HEK293 (cell line): ENCODE data around the gene DNAJC27.
A peak's percentile ranks its signal among the peaks of the same experiment; 100 is the strongest.

Experiments used
- CTCF ChIA-PET: fragments of 350-600 bp; formaldehyde crosslinking; extraction: SDS; loops from one replicate; lab custom pipeline; 2021; ENCODE audit warnings: antibody characterized with exemption; lab: Yijun Ruan, JAX
- POLR2A ChIA-PET: fragments of 300-600 bp; formaldehyde crosslinking; extraction: SDS; loops from one replicate; lab custom pipeline; 2020; ENCODE audit warnings: antibody characterized with exemption, inconsistent platforms; lab: Yijun Ruan, JAX
- H3K27ac ChIP-seq: fragments of 200-500 bp; sonication (Bioruptor generic); 2 replicates; pipeline ENCODE4 v1.5.1; 2014; ENCODE audit warnings: low read depth, low read length, control low read depth, inconsistent platforms; ENCODE audit errors: extremely low read depth
- H3K36me3 ChIP-seq, 2 experiments: fragments of 200-500 bp in 1 of 2; sonication (Bioruptor generic) in 1 of 2; 1 replicate in 1 of 2; 2 replicates in 1 of 2; pipeline ENCODE4 v1.5.1; 2014 to 2017; ENCODE audit warnings: inconsistent platforms in 2 of 2, low read length in 2 of 2; ENCODE audit not compliant: control insufficient read depth in 2 of 2, insufficient read depth in 1 of 2
- H3K4me1 ChIP-seq: fragments of 200-500 bp; sonication (Bioruptor generic); 2 replicates; pipeline ENCODE4 v1.5.1; 2014; ENCODE audit warnings: mild to moderate bottlenecking, low read length, inconsistent platforms; ENCODE audit not compliant: control insufficient read depth, insufficient read depth
- H3K4me3 ChIP-seq: 2 replicates; pipeline ENCODE4 v1.5.1; 2011; ENCODE audit warnings: low read depth, mild to moderate bottlenecking, control low read depth, low read length, moderate library complexity
- H3K9me3 ChIP-seq: fragments of 200-500 bp; sonication (Bioruptor generic); 2 replicates; pipeline ENCODE4 v1.5.1; 2014; ENCODE audit warnings: low read depth, low read length, inconsistent platforms; ENCODE audit not compliant: control insufficient read depth, insufficient read depth
- FEZF1 ChIP-seq: fragments of 450-650 bp; formaldehyde crosslinking; IDR thresholded peaks from 2 replicates; pipeline ENCODE4 v1.5.1; 2016; ENCODE audit warnings: missing biosample characterization, missing genetic modification characterization
- IKZF3 ChIP-seq: fragments of 450-650 bp; IDR thresholded peaks from 2 replicates; pipeline ENCODE4 v1.5.0; 2018; ENCODE audit warnings: missing biosample characterization, mild to moderate bottlenecking, missing genetic modification characterization, moderate library complexity
- MEIS1 ChIP-seq: sonication (generic); formaldehyde crosslinking; IDR thresholded peaks from 2 replicates; pipeline ENCODE4 v1.8.1; 2022; ENCODE audit warnings: missing genetic modification reagents, mild to moderate bottlenecking, borderline replicate concordance
- OVOL3 ChIP-seq: fragments of 450-650 bp; formaldehyde crosslinking; IDR thresholded peaks from 2 replicates; pipeline ENCODE4 v1.5.1; 2016; ENCODE audit warnings: missing biosample characterization, missing genetic modification characterization
- SCRT1 ChIP-seq: fragments of 450-650 bp; formaldehyde crosslinking; IDR thresholded peaks from 2 replicates; pipeline ENCODE4 v1.5.1; 2016; ENCODE audit warnings: missing biosample characterization, missing genetic modification characterization, borderline replicate concordance
- SP3 ChIP-seq: fragments of 450-650 bp; formaldehyde crosslinking; IDR thresholded peaks from 2 replicates; pipeline ENCODE4 v1.5.1; 2016; ENCODE audit warnings: missing biosample characterization, missing genetic modification characterization
- ZBTB10 ChIP-seq: fragments of 450-650 bp; formaldehyde crosslinking; IDR thresholded peaks from 2 replicates; pipeline ENCODE4 v1.5.1; 2016; ENCODE audit warnings: missing biosample characterization, missing genetic modification characterization
- ZBTB21 ChIP-seq: fragments of 450-650 bp; formaldehyde crosslinking; IDR thresholded peaks from 2 replicates; pipeline ENCODE4 v1.5.1; 2017; ENCODE audit warnings: missing biosample characterization, missing genetic modification characterization
- ZNF133 ChIP-seq: fragments of 450-650 bp; formaldehyde crosslinking; IDR thresholded peaks from 2 replicates; pipeline ENCODE4 v1.5.1; 2016; ENCODE audit warnings: missing biosample characterization, missing genetic modification characterization
- ZNF140 ChIP-seq: fragments of 450-650 bp; formaldehyde crosslinking; IDR thresholded peaks from 2 replicates; pipeline ENCODE4 v1.5.1; 2016; ENCODE audit warnings: missing biosample characterization, missing genetic modification characterization
- ZNF169 ChIP-seq: fragments of 450-650 bp; formaldehyde crosslinking; IDR thresholded peaks from 2 replicates; pipeline ENCODE4 v1.5.1; 2016; ENCODE audit warnings: missing biosample characterization, missing genetic modification characterization
- ZNF239 ChIP-seq: fragments of 450-650 bp; formaldehyde crosslinking; IDR thresholded peaks from 2 replicates; pipeline ENCODE4 v1.5.1; 2016; ENCODE audit warnings: missing biosample characterization, missing genetic modification characterization
- ZNF248 ChIP-seq: fragments of 450-650 bp; formaldehyde crosslinking; IDR thresholded peaks from 2 replicates; pipeline ENCODE4 v1.5.1; 2017; ENCODE audit warnings: missing biosample characterization, missing genetic modification characterization
- ZNF354C ChIP-seq: fragments of 450-650 bp; formaldehyde crosslinking; IDR thresholded peaks from 2 replicates; pipeline ENCODE4 v1.5.1; 2016; ENCODE audit warnings: missing biosample characterization, missing genetic modification characterization, low read depth, borderline replicate concordance
- ZNF398 ChIP-seq: fragments of 450-650 bp; formaldehyde crosslinking; IDR thresholded peaks from 2 replicates; pipeline ENCODE4 v1.5.1; 2017; ENCODE audit warnings: missing biosample characterization, missing genetic modification characterization
- ZNF449 ChIP-seq: fragments of 450-650 bp; formaldehyde crosslinking; IDR thresholded peaks from 2 replicates; pipeline ENCODE4 v1.5.1; 2017; ENCODE audit warnings: missing biosample characterization, mild to moderate bottlenecking, missing genetic modification characterization, moderate library complexity
- ZNF513 ChIP-seq: fragments of 450-650 bp; IDR thresholded peaks from 2 replicates; pipeline ENCODE4 v1.5.1; 2018; ENCODE audit warnings: missing biosample characterization, missing genetic modification characterization
- ZNF514 ChIP-seq: fragments of 450-650 bp; formaldehyde crosslinking; IDR thresholded peaks from 2 replicates; pipeline ENCODE4 v1.5.1; 2016; ENCODE audit warnings: missing biosample characterization, missing genetic modification characterization
- ZNF596 ChIP-seq: fragments of 450-650 bp; IDR thresholded peaks from 2 replicates; pipeline ENCODE4 v1.5.0; 2018; ENCODE audit warnings: missing biosample characterization, mild to moderate bottlenecking, missing genetic modification characterization, moderate library complexity
- ZNF658 ChIP-seq: fragments of 450-650 bp; formaldehyde crosslinking; IDR thresholded peaks from 2 replicates; pipeline ENCODE4; 2016; ENCODE audit warnings: missing biosample characterization, missing genetic modification characterization
- ZNF660 ChIP-seq: fragments of 450-650 bp; IDR thresholded peaks from 2 replicates; pipeline ENCODE4 v1.5.1; 2018; ENCODE audit warnings: missing biosample characterization, mild to moderate bottlenecking, missing genetic modification characterization
- ZNF768 ChIP-seq: fragments of 450-650 bp; formaldehyde crosslinking; IDR thresholded peaks from 2 replicates; pipeline ENCODE4 v1.5.1; 2018; ENCODE audit warnings: missing biosample characterization, mild to moderate bottlenecking, missing genetic modification characterization
- ZSCAN23 ChIP-seq: fragments of 450-650 bp; formaldehyde crosslinking; IDR thresholded peaks from 2 replicates; pipeline ENCODE4 v1.5.1; 2016; ENCODE audit warnings: missing biosample characterization, missing genetic modification characterization

DNAJC27 gene

DNA sequence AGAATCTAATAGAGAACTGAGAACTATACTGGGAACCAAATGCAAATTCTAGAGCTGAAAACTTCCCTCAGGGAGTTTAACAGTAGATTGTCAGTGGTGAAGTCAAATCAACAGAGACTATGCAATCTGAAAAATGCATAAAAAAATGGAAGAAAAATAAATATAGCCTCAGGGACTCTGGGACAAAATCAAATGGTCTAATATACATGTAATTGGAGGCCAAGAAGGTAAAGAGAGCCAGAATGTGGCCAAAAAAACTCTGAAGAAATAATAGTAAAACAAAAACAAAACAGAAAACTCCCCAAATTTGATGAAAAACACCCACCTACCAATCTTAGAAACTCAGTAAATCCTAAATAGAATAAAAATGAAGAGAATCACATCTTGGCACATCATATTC, 16.5 kb downstream of the DNAJC27 start:
- Histone ChIP-seq H3K36me3 (peaks cover 45 to 93% of the 10 kb centered on the region in 2 experiments), H3K4me3 (no peak overlapping the region)
- TF ChIP-seq FEZF1 (tag by site-specific recombination) (no peak), SP3 (tag by site-specific recombination) (no peak), ZNF133 (tag by site-specific recombination) (peak; percentile 94)
- TF ChIP-seq, all 188 proteins: peak for 1
- POLR2A ChIA-PET, result no interaction called here
- no peaks in the 10 kb centered on the region for H3K4me1 ChIP-seq
- H3K9me3 ChIP-seq, result no peaks in the 10 kb centered on the region
- H3K27ac ChIP-seq, result no peak overlapping the region
- CTCF ChIA-PET, result no interaction called here

- CTCF ChIA-PET, result no interaction called here
- Histone ChIP-seq H3K36me3 (peaks cover 28 to 89% of the 10 kb centered on the region in 2 experiments), H3K4me3 (no peak overlapping the region), H3K9me3 (no peaks in the 10 kb centered on the region), H3K27ac (no peak overlapping the region), H3K4me1 (no peaks in the 10 kb centered on the region)
- POLR2A ChIA-PET, result no interaction called here
- TF ChIP-seq MEIS1 (no peak), ZBTB10 (no peak), ZSCAN23 (tag by site-specific recombination) (no peak), OVOL3 (tag by site-specific recombination) (no peak), ZNF596 (tag by site-specific recombination) (no peak), ZNF449 (tag by site-specific recombination) (no peak), ZNF354C (no peak), ZNF169 (tag by site-specific recombination) (no peak), ZNF658 (no peak), SCRT1 (no peak), ZNF140 (tag by site-specific recombination) (no peak), IKZF3 (tag by site-specific recombination) (no peak), ZNF514 (tag by site-specific recombination) (no peak), ZNF768 (tag by site-specific recombination) (no peak), ZNF398 (tag by site-specific recombination) (no peak), ZNF239 (tag by site-specific recombination) (no peak), ZBTB21 (no peak), ZNF248 (tag by site-specific recombination) (no peak), ZNF660 (tag by site-specific recombination) (no peak), ZNF513 (tag by site-specific recombination) (no peak)
Observed at GRCh38 chr2:24950102-24950501, 21.7 kb downstream of the DNAJC27 start.
